GM12878 (cell line): Measurements from ENCODE around the gene ZBTB24. TPM values are rescaled to one million over a fixed set of nuclear protein-coding genes. Genes with fewer than 3 reads are reported as not detected.

Experiments
- ATF3 ChIP-seq: IDR thresholded peaks from 2 replicates; pipeline ENCODE4 v1.6.1; 2011; ENCODE audit warnings: low read depth, mild to moderate bottlenecking, low read length, moderate library complexity, borderline replicate concordance; ENCODE audit errors: extremely low read depth
- BHLHE40 ChIP-seq, 2 experiments: fragments of 450-650 bp in 1 of 2; IDR thresholded peaks; 2 replicates each; pipeline ENCODE4 v1.6.1; 2011 to 2017; ENCODE audit warnings: low read depth in 2 of 2, borderline replicate concordance in 1 of 2, improper control_type of control experiment in 1 of 2, low read length in 1 of 2, mild to moderate bottlenecking in 1 of 2
- EP300 ChIP-seq, 2 experiments: fragments of 150-350 bp in 1 of 2; IDR thresholded peaks; 2 replicates each; pipeline ENCODE4 v1.6.1; 2011 to 2012; ENCODE audit warnings: low read depth in 2 of 2, low read length in 2 of 2, borderline replicate concordance in 1 of 2, improper control_type of control experiment in 1 of 2, inconsistent platforms in 1 of 2; ENCODE audit not compliant: control insufficient read depth in 1 of 2
- GATAD2B ChIP-seq: fragments of 450-650 bp; conservative IDR thresholded peaks from 2 replicates; pipeline ENCODE4 v1.6.1; 2017; ENCODE audit warnings: low read depth, mild to moderate bottlenecking, moderate library complexity
- HDGF ChIP-seq: fragments of 450-650 bp; IDR thresholded peaks from 2 replicates; pipeline ENCODE4 v1.6.1; 2016; ENCODE audit warnings: antibody characterized with exemption
- IRF4 ChIP-seq: IDR thresholded peaks from 2 replicates; pipeline ENCODE4 v1.6.1; 2011; ENCODE audit warnings: low read depth, low read length
- LARP7 ChIP-seq: fragments of 450-650 bp; IDR thresholded peaks from 2 replicates; pipeline ENCODE4 v1.6.1; 2017; ENCODE audit warnings: mild to moderate bottlenecking
- NR2F1 ChIP-seq: fragments of 450-650 bp; conservative IDR thresholded peaks from 2 replicates; pipeline ENCODE4 v1.6.1; 2017; ENCODE audit warnings: mild to moderate bottlenecking
- NRF1 ChIP-seq: conservative IDR thresholded peaks from 2 replicates; pipeline ENCODE4 v1.6.1; 2011; ENCODE audit warnings: mild to moderate bottlenecking, low read depth, low read length, improper control_type of control experiment
- POLR2AphosphoS2 ChIP-seq: IDR thresholded peaks from 2 replicates; pipeline ENCODE4 v1.6.1; 2011; ENCODE audit warnings: low read depth, mild to moderate bottlenecking, low read length, improper control_type of control experiment, moderate library complexity
- POLR2AphosphoS5 ChIP-seq: IDR thresholded peaks from 2 replicates; pipeline ENCODE4 v1.6.1; 2011; ENCODE audit warnings: mild to moderate bottlenecking, low read length, inconsistent platforms
- RB1 ChIP-seq: fragments of 450-650 bp; formaldehyde crosslinking; IDR thresholded peaks from 2 replicates; pipeline ENCODE4 v1.6.1; 2017; ENCODE audit warnings: mild to moderate bottlenecking, borderline replicate concordance
- SMARCA5 ChIP-seq: fragments of 450-650 bp; IDR thresholded peaks from 2 replicates; pipeline ENCODE4 v1.6.1; 2017; ENCODE audit warnings: mild to moderate bottlenecking
- SUPT20H ChIP-seq: IDR thresholded peaks from 2 replicates; pipeline ENCODE4 v1.6.1; 2011; ENCODE audit warnings: low read depth, mild to moderate bottlenecking, low read length, moderate library complexity, borderline replicate concordance; ENCODE audit not compliant: control insufficient read depth
- SUZ12 ChIP-seq: fragments of 200-600 bp; sonication (generic); IDR thresholded peaks from one replicate; pipeline ENCODE4 v1.6.1; 2018; ENCODE audit warnings: antibody characterized with exemption, mild to moderate bottlenecking; ENCODE audit not compliant: unreplicated experiment
- TAF1 ChIP-seq: IDR thresholded peaks from 2 replicates; pipeline ENCODE4 v1.6.1; 2011; ENCODE audit warnings: mild to moderate bottlenecking, low read depth, low read length, borderline replicate concordance
- ZNF207 ChIP-seq: fragments of 450-650 bp; IDR thresholded peaks from 2 replicates; pipeline ENCODE4 v1.6.1; 2014; ENCODE audit warnings: antibody characterized with exemption, mild to moderate bottlenecking, borderline replicate concordance
- polyA plus RNA-seq, 11 experiments: library from polyadenylated mRNA; depleted of rRNA in 4 of 11; unstranded in 6 of 11; stranded (reverse) in 5 of 11; fragments of >200 nt; fragmentation: Nextera tagmentation in 4 of 11; fragmentation: Illumina TruSeq in 1 of 11; extraction: Ambion mirVana in 4 of 11; extraction: Trizol in 1 of 11; gene quantifications; 1 replicate in 1 of 11; 2 replicates in 10 of 11; pipeline versions ENCODE4 v1.2.1 to v1.2.3, GENCODE V29; 2011 to 2016; ENCODE audit warnings: inconsistent platforms in 2 of 11, missing spikeins in 2 of 11, low read depth in 1 of 11
- total RNA-seq, 4 experiments: library from RNA; depleted of rRNA in 3 of 4; stranded (reverse); fragments of >200 nt in 3 of 4; fragmentation: Illumina TruSeq in 1 of 4; extraction: Trizol in 1 of 4; gene quantifications; 2 replicates each; pipeline versions ENCODE4 v1.2.1 to v1.2.3, GENCODE V29; 2013 to 2021
- TF ChIP-seq, protein P1 (sequence below): IDR thresholded peaks from 2 replicates; pipeline ENCODE4 v1.6.1; 2011; ENCODE audit warnings: borderline replicate concordance, low read depth, mild to moderate bottlenecking, moderate library complexity, mixed read lengths, low read length; ENCODE audit not compliant: insufficient read depth; ENCODE audit errors: extremely low read length
- TF ChIP-seq, protein P2 (sequence below): fragments of 450-650 bp; conservative IDR thresholded peaks from 2 replicates; pipeline ENCODE4 v1.6.1; 2017; ENCODE audit warnings: mild to moderate bottlenecking, moderate library complexity
- TF ChIP-seq, protein P3 (sequence below): IDR thresholded peaks from 2 replicates; pipeline ENCODE4 v1.6.1; 2011; ENCODE audit warnings: low read depth, low read length, improper control_type of control experiment, borderline replicate concordance
- TF ChIP-seq, protein P4 (sequence below): IDR thresholded peaks from 2 replicates; pipeline ENCODE4 v1.6.1; 2012; ENCODE audit warnings: low read length, inconsistent platforms

Gene ZBTB24
- total and polyA plus RNA-seq, 10 of the 15 experiments (the other 5 are each of a cell fraction or from before 2014, with no cell fraction given) = 2.9 to 17.7 (median 8.5) TPM

GRCh38 chr6:109482905-109483734, at the start of gene ZBTB24 (continued):
- peak; percentile 43; the same call in 1 of the 2 replicates for TF ChIP-seq RB1
- TF ChIP-seq POLR2AphosphoS5 = peak; percentile 46; the same call in 1 of the 2 replicates
- TF ChIP-seq, protein P1, sequence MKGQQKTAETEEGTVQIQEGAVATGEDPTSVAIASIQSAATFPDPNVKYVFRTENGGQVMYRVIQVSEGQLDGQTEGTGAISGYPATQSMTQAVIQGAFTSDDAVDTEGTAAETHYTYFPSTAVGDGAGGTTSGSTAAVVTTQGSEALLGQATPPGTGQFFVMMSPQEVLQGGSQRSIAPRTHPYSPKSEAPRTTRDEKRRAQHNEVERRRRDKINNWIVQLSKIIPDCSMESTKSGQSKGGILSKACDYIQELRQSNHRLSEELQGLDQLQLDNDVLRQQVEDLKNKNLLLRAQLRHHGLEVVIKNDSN = peak; percentile 89
- no peak for TF ChIP-seq IRF4
- TF ChIP-seq, protein P2, sequence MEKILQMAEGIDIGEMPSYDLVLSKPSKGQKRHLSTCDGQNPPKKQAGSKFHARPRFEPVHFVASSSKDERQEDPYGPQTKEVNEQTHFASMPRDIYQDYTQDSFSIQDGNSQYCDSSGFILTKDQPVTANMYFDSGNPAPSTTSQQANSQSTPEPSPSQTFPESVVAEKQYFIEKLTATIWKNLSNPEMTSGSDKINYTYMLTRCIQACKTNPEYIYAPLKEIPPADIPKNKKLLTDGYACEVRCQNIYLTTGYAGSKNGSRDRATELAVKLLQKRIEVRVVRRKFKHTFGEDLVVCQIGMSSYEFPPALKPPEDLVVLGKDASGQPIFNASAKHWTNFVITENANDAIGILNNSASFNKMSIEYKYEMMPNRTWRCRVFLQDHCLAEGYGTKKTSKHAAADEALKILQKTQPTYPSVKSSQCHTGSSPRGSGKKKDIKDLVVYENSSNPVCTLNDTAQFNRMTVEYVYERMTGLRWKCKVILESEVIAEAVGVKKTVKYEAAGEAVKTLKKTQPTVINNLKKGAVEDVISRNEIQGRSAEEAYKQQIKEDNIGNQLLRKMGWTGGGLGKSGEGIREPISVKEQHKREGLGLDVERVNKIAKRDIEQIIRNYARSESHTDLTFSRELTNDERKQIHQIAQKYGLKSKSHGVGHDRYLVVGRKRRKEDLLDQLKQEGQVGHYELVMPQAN = peak; percentile 85
- TF ChIP-seq NRF1 = peak; percentile 34; the same call in 1 of the 2 replicates
- peak; percentile 84; the same call in 1 of the 2 replicates for TF ChIP-seq ZNF207
- no peak for TF ChIP-seq POLR2AphosphoS2
- TF ChIP-seq BHLHE40 (IDR thresholded peaks at IDR 0.05; ENCODE audit: borderline replicate concordance in 1 of 2, low read depth in 2 of 2, low read length in 1 of 2) = peak in 1 of 2 experiments; percentile 86; a peak in 2 of 4 replicates
- no peak for TF ChIP-seq SUZ12
- no peak for TF ChIP-seq SUPT20H
- peak; percentile 69 for TF ChIP-seq ATF3
- TF ChIP-seq LARP7 = peak; percentile 91
- TF ChIP-seq HDGF = no peak
- TF ChIP-seq EP300 (IDR thresholded peaks at IDR 0.05; ENCODE audit: borderline replicate concordance in 1 of 2, control insufficient read depth in 1 of 2, low read depth in 2 of 2, low read length in 2 of 2) = no peak
- TF ChIP-seq GATAD2B = peak; percentile 98
- peak; percentile 53; the same call in 1 of the 2 replicates for TF ChIP-seq NR2F1
- TF ChIP-seq, protein P3, sequence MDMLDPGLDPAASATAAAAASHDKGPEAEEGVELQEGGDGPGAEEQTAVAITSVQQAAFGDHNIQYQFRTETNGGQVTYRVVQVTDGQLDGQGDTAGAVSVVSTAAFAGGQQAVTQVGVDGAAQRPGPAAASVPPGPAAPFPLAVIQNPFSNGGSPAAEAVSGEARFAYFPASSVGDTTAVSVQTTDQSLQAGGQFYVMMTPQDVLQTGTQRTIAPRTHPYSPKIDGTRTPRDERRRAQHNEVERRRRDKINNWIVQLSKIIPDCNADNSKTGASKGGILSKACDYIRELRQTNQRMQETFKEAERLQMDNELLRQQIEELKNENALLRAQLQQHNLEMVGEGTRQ = peak; percentile 31
- TF ChIP-seq, protein P4, sequence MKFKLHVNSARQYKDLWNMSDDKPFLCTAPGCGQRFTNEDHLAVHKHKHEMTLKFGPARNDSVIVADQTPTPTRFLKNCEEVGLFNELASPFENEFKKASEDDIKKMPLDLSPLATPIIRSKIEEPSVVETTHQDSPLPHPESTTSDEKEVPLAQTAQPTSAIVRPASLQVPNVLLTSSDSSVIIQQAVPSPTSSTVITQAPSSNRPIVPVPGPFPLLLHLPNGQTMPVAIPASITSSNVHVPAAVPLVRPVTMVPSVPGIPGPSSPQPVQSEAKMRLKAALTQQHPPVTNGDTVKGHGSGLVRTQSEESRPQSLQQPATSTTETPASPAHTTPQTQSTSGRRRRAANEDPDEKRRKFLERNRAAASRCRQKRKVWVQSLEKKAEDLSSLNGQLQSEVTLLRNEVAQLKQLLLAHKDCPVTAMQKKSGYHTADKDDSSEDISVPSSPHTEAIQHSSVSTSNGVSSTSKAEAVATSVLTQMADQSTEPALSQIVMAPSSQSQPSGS = no peak
- peak; percentile 67; the same call in 1 of the 2 replicates for TF ChIP-seq TAF1
- 0 out of 2 replicates have a peak, but pooled peaks have one; percentile 46 for TF ChIP-seq SMARCA5
